A673 (cell line): Measurements from ENCODE around the gene ZNF808. TPM values are rescaled to one million over a fixed set of nuclear protein-coding genes. Genes with fewer than 3 reads are reported as not detected.
"Not testable (repeated sequence)": the region's sequence is repeated elsewhere in the genome, so short reads cannot be mapped to it uniquely, and the experiment has no call there.

Experiments
- BruUV-seq: library from RNA; stranded (reverse); fragments of 400-500 nt; replicated peaks from 2 replicates; lab custom pipeline; 2021; lab: Mats Ljungman, UMichigan
- CTCF ChIA-PET: fragments of 300-600 bp; sonication (Branson Sonifier 250); formaldehyde crosslinking; loops from one replicate; lab custom pipeline; 2022; ENCODE audit warnings: antibody characterized with exemption; lab: Charles Lee
- POLR2A ChIA-PET: fragments of 300-600 bp; sonication (Branson Sonifier 250); formaldehyde crosslinking; loops from one replicate; lab custom pipeline; 2022; ENCODE audit warnings: antibody characterized with exemption; ENCODE audit not compliant: low non-redundant PET; lab: Charles Lee
- DNase-seq: peaks from one replicate; pipeline ENCODE4 v3.0.0-alpha.2; 2015; ENCODE audit warnings: low spot score
- H3K27ac ChIP-seq: fragments of 200-600 bp; sonication (generic); 2 replicates; pipeline ENCODE4 v1.5.1; 2016; ENCODE audit warnings: mixed run types, low read depth, mild to moderate bottlenecking, mixed read lengths, antibody characterized with exemption, low read length; ENCODE audit not compliant: poor library complexity, severe bottlenecking
- H3K27me3 ChIP-seq: fragments of 200-600 bp; sonication (generic); replicated peaks from 2 replicates; pipeline ENCODE4 v1.6.1; 2017; ENCODE audit warnings: mixed run types, low read depth, mild to moderate bottlenecking, mixed read lengths, antibody characterized with exemption, low read length; ENCODE audit not compliant: insufficient read depth, poor library complexity
- H3K36me3 ChIP-seq: fragments of 200-600 bp; sonication (generic); 2 replicates; pipeline ENCODE4 v1.6.1; 2016; ENCODE audit warnings: mixed run types, mild to moderate bottlenecking, mixed read lengths, antibody characterized with exemption, low read length; ENCODE audit not compliant: insufficient read depth, poor library complexity, severe bottlenecking
- H3K4me1 ChIP-seq: fragments of 200-600 bp; sonication (generic); 2 replicates; pipeline ENCODE4 v1.6.1; 2017; ENCODE audit warnings: mixed run types, mild to moderate bottlenecking, mixed read lengths, antibody characterized with exemption, low read length; ENCODE audit not compliant: insufficient read depth, poor library complexity, severe bottlenecking
- H3K4me3 ChIP-seq: fragments of 200-600 bp; sonication (generic); 2 replicates; pipeline ENCODE4 v1.5.1; 2016; ENCODE audit warnings: low read depth, mixed run types, mild to moderate bottlenecking, mixed read lengths, low read length; ENCODE audit not compliant: poor library complexity, severe bottlenecking
- H3K9me3 ChIP-seq: fragments of 200-600 bp; sonication (generic); 2 replicates; pipeline ENCODE4 v1.6.1; 2016; ENCODE audit warnings: mixed run types, low read depth, mild to moderate bottlenecking, mixed read lengths, antibody characterized with exemption, low read length; ENCODE audit not compliant: poor library complexity, severe bottlenecking
- CTCF ChIP-seq: fragments of 300-800, 200-600 bp; sonication (generic); conservative IDR thresholded peaks from 2 replicates; pipeline ENCODE4 v1.5.1; 2017; ENCODE audit warnings: low read depth, mild to moderate bottlenecking, antibody characterized with exemption, low read length, moderate library complexity, mixed read lengths
- EZH2 ChIP-seq: fragments of 200-600 bp; sonication (generic); IDR thresholded peaks from 2 replicates; pipeline ENCODE4 v1.6.1; 2017; ENCODE audit warnings: borderline replicate concordance, low read depth, mild to moderate bottlenecking, mixed read lengths, antibody characterized with exemption, low read length; ENCODE audit not compliant: poor library complexity, severe bottlenecking
- intact Hi-C: fragments of 100-400 bp; cut with micrococcal nuclease; formaldehyde crosslinking; loops from one replicate; pipeline ENCODE4 v1.10.0; 2022; ENCODE audit not compliant: unreplicated experiment
- total RNA-seq: library from RNA; stranded (reverse); gene quantifications from 2 replicates; pipeline ENCODE4 v1.2.3, GENCODE V29; 2021

Gene ZNF808
- total RNA-seq, 1 experiment from 2014 or later = 19.1 TPM

GRCh38 chr19:52532480-52532879, 5.0 kb downstream of the ZNF808 start:
- Histone ChIP-seq H3K36me3 (no peaks in the 10 kb centered on the region), H3K4me1 (peaks cover 5% of the 10 kb centered on the region), H3K27me3 (no peaks in the 10 kb centered on the region), H3K9me3 (no peaks in the 10 kb centered on the region), H3K4me3 (no peak overlapping the region), H3K27ac (no peak overlapping the region)
- intact Hi-C loops = no loop called here
- no TSS peak for BruUV-seq
- TF ChIP-seq CTCF (no peak), EZH2 (no peak)
- POLR2A ChIA-PET = no interaction called here
- no peak for DNase-seq
- CTCF ChIA-PET = no interaction called here

GRCh38 chr19:52533901-52534300, 6.4 kb downstream of the ZNF808 start:
- H3K4me1 ChIP-seq = no peaks in the 10 kb centered on the region
- BruUV-seq = no TSS peak
- ChIA-PET CTCF (no interaction called here), POLR2A (no interaction called here)
- no peaks in the 10 kb centered on the region for H3K9me3 ChIP-seq
- H3K27ac ChIP-seq = no peak overlapping the region
- H3K36me3 ChIP-seq = no peaks in the 10 kb centered on the region
- intact Hi-C loops = no loop called here
- TF ChIP-seq EZH2 (no peak), CTCF (no peak)
- H3K4me3 ChIP-seq = no peak overlapping the region
- DNase-seq = no peak
- no peaks in the 10 kb centered on the region for H3K27me3 ChIP-seq

GRCh38 chr19:52535385-52535770, 7.9 kb downstream of the ZNF808 start:
- BruUV-seq, intact Hi-C loops, H3K27ac ChIP-seq, H3K36me3 ChIP-seq, DNase-seq, CTCF ChIA-PET, H3K4me1 ChIP-seq, H3K27me3 ChIP-seq, POLR2A ChIA-PET, H3K9me3 ChIP-seq: not testable (repeated sequence)
- H3K4me3 ChIP-seq = peak overlapping the region; percentile 49

- H3K36me3 ChIP-seq = no peaks in the 10 kb centered on the region
- no peaks in the 10 kb centered on the region for H3K9me3 ChIP-seq
- ChIA-PET CTCF (no interaction called here), POLR2A (no interaction called here)
- peak; percentile 91 for DNase-seq
- H3K4me1 ChIP-seq = no peaks in the 10 kb centered on the region
- no peaks in the 10 kb centered on the region for H3K27me3 ChIP-seq
- H3K27ac ChIP-seq = peak overlapping the region; percentile 45
- intact Hi-C loops = no loop called here
- TF ChIP-seq CTCF = no peak
- no peak for TF ChIP-seq EZH2
- BruUV-seq = no TSS peak
- H3K4me3 ChIP-seq = peak overlapping the region; percentile 49
These were observed 8.4 kb downstream of the ZNF808 start for GRCh38 chr19:52535771-52536447.
